Mucosa of descending colon (tissue), 3 donors: ENCODE measurements around the gene PACRG. TPM values are rescaled to one million over a fixed set of nuclear protein-coding genes. Genes with fewer than 3 reads are reported as not detected.

Experiments
- ATAC-seq: fragments of 200-7000 bp; cut with Tn5 transposase; one replicate; pipeline ENCODE4 v1.9.1; 2020; ENCODE audit warnings: mild to moderate bottlenecking, moderate library complexity
- DNase-seq, 3 donors: peaks; one replicate each; pipeline ENCODE4 v3.0.0-alpha.2; 2020
- H3K36me3 ChIP-seq: fragments of 200-600 bp; one replicate; pipeline ENCODE4 v1.8.0; 2021; ENCODE audit warnings: low read depth, mild to moderate bottlenecking
- H3K4me1 ChIP-seq: fragments of 200-600 bp; one replicate; pipeline ENCODE4 v1.8.0; 2021; ENCODE audit warnings: low read depth, mild to moderate bottlenecking
- H3K4me3 ChIP-seq: fragments of 200-600 bp; one replicate; pipeline ENCODE4 v1.8.0; 2021; ENCODE audit warnings: mild to moderate bottlenecking
- H3K9me3 ChIP-seq: fragments of 200-600 bp; one replicate; pipeline ENCODE4 v1.8.0; 2021; ENCODE audit warnings: mild to moderate bottlenecking
- CTCF ChIP-seq: fragments of 200-600 bp; IDR thresholded peaks from one replicate; pipeline ENCODE4 v1.8.0; 2022; ENCODE audit warnings: antibody characterized with exemption, mild to moderate bottlenecking
- intact Hi-C, 2 donors: fragments of 100-400 bp; cut with DNase I in 1 of 2; cut with micrococcal nuclease in 1 of 2; formaldehyde crosslinking; loops; one replicate each; pipeline versions ENCODE4 v1.11.0 to v1.11.1; 2022; cut with DNase I, micrococcal nuclease
- total RNA-seq, 3 donors: library from RNA; stranded (reverse); fragmentation: NEBNext Ultra II Directional in 2 of 3; extraction: Animal tissue kit (Norgen Biotek cat#: 25700) in 2 of 3; gene quantifications; one replicate each; pipeline versions ENCODE4 v1.2.1 to v1.2.4, GENCODE V29; 2021 to 2023
- donor health status: DM: no; HTN: no; CAD: no; lungs with moderate emphysema.
- donor health status: DM: no; HTN: no; CAD: no.
- donor health status: DM: no; HTN: yes; CAD: no.

PACRG gene
- total RNA-seq, 3 donors from 2014 or later = 1.1 to 1.5 (median 1.3) TPM

GRCh38 chr6:162852840-162853577 is 125.2 kb downstream of the PACRG start:
- ATAC-seq (no peak), DNase-seq (no peak)
- Histone ChIP-seq H3K9me3 (no peaks in the 10 kb centered on the region), H3K4me1 (no peaks in the 10 kb centered on the region), H3K36me3 (no peaks in the 10 kb centered on the region), H3K4me3 (no peak overlapping the region)
- TF ChIP-seq CTCF = no peak
- intact Hi-C loops = no loop called here

- no peaks in the 10 kb centered on the region for H3K4me1 ChIP-seq
- ATAC-seq (no peak), DNase-seq (no peak)
- TF ChIP-seq CTCF = no peak
- H3K9me3 ChIP-seq = no peaks in the 10 kb centered on the region
- H3K36me3 ChIP-seq = no peaks in the 10 kb centered on the region
- intact Hi-C loops = no loop called here
- no peak overlapping the region for H3K4me3 ChIP-seq
These were observed 126.5 kb downstream of the PACRG start for GRCh38 chr6:162854228-162854627.

GRCh38 chr6:162854734-162855191 is 127.0 kb downstream of the PACRG start:
- no peak overlapping the region for H3K4me3 ChIP-seq
- TF ChIP-seq CTCF = no peak
- no peak for DNase-seq
- ATAC-seq = no peak
- H3K36me3 ChIP-seq = no peaks in the 10 kb centered on the region
- intact Hi-C loops = no loop called here
- no peaks in the 10 kb centered on the region for H3K9me3 ChIP-seq
- no peaks in the 10 kb centered on the region for H3K4me1 ChIP-seq

- ATAC-seq (peak; percentile 66), DNase-seq (peak in 1 of 3 donors; percentile 62)
- intact Hi-C loops = no loop called here
- no peak for TF ChIP-seq CTCF
- Histone ChIP-seq H3K4me1 (no peaks in the 10 kb centered on the region), H3K4me3 (no peak overlapping the region), H3K36me3 (no peaks in the 10 kb centered on the region), H3K9me3 (no peaks in the 10 kb centered on the region)
These were observed 129.1 kb downstream of the PACRG start for GRCh38 chr6:162856885-162857284.

GRCh38 chr6:162857326-162857725 is 129.6 kb downstream of the PACRG start:
- TF ChIP-seq CTCF = no peak
- Histone ChIP-seq H3K9me3 (no peaks in the 10 kb centered on the region), H3K4me1 (no peaks in the 10 kb centered on the region), H3K36me3 (no peaks in the 10 kb centered on the region), H3K4me3 (no peak overlapping the region)
- intact Hi-C loops = no loop called here
- ATAC-seq (no peak), DNase-seq (no peak)
